ENCODE data around the gene PHF20. TPM values are rescaled to one million over a fixed set of nuclear protein-coding genes. Genes with fewer than 3 reads are reported as not detected.
"Not testable (repeated sequence)": the region's sequence is repeated elsewhere in the genome, so short reads cannot be mapped to it uniquely, and the experiment has no call there.

The PHF20 gene
- total RNA-seq, 1 donor from 2014 or later = 101 TPM

DNA sequence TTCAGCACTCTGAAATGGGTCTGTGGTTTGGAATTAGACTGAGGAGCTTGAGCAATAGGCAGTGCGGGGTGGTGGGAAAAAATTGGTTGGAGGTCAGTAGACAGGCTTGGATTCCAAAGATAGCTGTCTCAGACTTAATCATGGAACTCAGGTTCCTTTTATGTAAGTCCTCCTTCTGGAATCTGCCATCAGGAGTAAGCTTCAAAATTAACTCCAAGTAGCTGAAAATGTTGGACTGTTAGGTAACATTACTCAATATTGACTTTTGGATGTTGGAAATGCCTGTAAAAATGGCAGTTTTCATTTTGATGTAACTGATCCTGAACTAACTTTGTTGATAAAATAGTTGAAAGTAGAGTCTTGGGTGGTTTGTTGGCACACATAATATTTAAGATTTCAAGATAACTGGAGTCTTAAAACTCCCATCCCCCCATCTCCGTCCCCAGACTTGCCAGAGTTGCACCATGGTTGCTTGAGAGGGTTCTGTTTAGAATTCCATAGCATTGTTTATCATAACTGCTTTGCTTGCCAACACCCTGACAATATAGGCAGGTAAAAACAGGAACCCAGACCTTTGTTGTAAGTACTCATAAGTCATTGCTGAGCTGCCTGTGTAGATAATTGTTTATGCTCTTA is 83.0 kb downstream of the PHF20 start:
- no peaks in the 10 kb centered on the region for H3K9me3 Mint-ChIP-seq (ENCODE audit: unreplicated experiment)
- H3K4me1 Mint-ChIP-seq (ENCODE audit: unreplicated experiment) = peaks cover 3% of the 10 kb centered on the region
- no peak overlapping the region for H3K27ac Mint-ChIP-seq (ENCODE audit: unreplicated experiment)
- no peaks in the 10 kb centered on the region for H3K27me3 Mint-ChIP-seq (ENCODE audit: unreplicated experiment)
- no peak overlapping the region for H3K4me3 Mint-ChIP-seq (ENCODE audit: unreplicated experiment)
- peaks cover 32% of the 10 kb centered on the region for H3K36me3 Mint-ChIP-seq (ENCODE audit: low read depth, unreplicated experiment)
- TF ChIP-seq, protein P1, sequence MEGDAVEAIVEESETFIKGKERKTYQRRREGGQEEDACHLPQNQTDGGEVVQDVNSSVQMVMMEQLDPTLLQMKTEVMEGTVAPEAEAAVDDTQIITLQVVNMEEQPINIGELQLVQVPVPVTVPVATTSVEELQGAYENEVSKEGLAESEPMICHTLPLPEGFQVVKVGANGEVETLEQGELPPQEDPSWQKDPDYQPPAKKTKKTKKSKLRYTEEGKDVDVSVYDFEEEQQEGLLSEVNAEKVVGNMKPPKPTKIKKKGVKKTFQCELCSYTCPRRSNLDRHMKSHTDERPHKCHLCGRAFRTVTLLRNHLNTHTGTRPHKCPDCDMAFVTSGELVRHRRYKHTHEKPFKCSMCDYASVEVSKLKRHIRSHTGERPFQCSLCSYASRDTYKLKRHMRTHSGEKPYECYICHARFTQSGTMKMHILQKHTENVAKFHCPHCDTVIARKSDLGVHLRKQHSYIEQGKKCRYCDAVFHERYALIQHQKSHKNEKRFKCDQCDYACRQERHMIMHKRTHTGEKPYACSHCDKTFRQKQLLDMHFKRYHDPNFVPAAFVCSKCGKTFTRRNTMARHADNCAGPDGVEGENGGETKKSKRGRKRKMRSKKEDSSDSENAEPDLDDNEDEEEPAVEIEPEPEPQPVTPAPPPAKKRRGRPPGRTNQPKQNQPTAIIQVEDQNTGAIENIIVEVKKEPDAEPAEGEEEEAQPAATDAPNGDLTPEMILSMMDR (IDR thresholded peaks at IDR 0.05; ENCODE audit: unreplicated experiment) = no peak
- DNase-seq (ENCODE audit: low spot score) = no peak

DNA sequence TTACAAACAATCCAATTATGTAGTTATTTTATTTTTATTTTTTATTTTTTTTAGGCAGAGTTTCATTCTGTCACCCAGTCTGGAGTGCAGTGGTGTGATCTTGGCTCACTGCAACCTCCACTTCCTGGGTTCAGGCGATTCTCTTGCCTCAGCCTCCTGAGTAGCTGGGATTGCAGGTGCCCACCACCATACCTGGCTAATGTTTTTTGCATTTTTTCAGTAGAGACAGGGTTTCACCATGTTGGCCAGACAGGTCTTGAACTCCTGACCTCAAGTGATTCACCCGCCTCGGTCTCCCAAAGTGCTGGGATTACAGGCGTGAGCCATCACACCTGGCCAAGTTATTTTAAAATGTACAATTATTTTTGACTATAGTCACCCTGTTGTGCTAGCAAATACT is 83.8 kb downstream of the PHF20 start:
- DNase-seq (ENCODE audit: low spot score); H3K27me3 Mint-ChIP-seq (ENCODE audit: unreplicated experiment); H3K27ac Mint-ChIP-seq (ENCODE audit: unreplicated experiment); H3K9me3 Mint-ChIP-seq (ENCODE audit: unreplicated experiment); H3K4me3 Mint-ChIP-seq (ENCODE audit: unreplicated experiment); H3K4me1 Mint-ChIP-seq (ENCODE audit: unreplicated experiment): not testable (repeated sequence)
- peaks cover 29% of the 10 kb centered on the region for H3K36me3 Mint-ChIP-seq (ENCODE audit: low read depth, unreplicated experiment)

DNA sequence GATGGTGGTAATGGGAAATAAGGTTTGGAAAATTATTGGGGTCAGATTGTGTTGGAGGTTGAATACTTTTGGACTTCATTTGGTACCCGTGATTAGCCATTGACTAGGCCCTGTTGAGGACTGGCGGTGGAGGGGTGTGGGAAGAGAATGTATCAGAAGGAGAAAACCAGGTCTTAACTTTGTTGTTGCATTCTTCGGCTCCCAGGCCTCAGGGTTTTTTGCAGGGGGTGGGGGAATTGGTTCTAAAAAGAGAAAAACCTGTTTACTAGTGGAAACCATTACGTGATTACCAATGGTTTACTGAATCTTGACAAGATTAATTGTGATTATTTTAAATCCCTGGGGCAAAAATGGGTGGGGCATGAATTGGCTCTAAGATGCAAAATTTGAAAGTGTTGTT is 85.1 kb downstream of the PHF20 start:
- no peak overlapping the region for H3K4me3 Mint-ChIP-seq (ENCODE audit: unreplicated experiment)
- H3K27ac Mint-ChIP-seq (ENCODE audit: unreplicated experiment) = no peak overlapping the region
- no peak for DNase-seq (ENCODE audit: low spot score)

DNA sequence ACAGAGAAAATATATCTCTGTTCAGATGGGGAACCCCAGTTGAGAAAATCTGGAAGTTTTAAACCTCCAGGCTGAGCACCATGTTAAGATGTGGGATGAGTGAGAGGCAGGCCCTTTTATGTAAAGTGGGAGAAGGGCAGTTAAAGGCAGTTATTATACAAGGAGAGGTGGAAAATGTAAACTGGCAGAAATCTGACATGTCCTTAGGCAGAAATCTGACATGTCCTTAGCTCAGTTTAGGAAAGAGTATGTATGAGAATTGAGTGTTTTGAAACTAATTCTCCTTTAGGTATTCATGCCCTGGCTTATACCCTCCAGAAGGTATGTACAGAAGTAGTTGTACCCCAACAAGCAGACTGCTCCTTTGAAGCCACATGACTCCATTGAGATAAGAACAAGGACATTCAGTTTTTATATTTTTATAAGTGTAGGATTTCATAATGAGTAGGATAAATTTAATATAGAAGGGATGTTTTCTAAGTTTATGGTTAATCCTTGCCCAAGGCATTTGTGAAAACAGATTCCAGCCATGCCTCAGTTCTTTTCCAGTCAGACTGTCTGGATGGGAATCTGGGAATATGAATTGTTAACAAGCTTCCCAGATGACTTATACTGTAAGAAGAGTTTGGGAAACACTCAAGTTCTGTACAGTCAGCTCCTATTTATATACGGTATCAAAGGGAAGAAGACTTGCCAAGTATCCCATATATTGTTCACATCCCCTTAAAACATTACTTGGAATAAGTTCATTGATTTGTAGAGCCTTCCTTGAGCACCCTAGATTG is 94.8 kb downstream of the PHF20 start:
- Mint-ChIP-seq H3K4me1 (ENCODE audit: unreplicated experiment) (peaks cover 7% of the 10 kb centered on the region), H3K4me3 (ENCODE audit: unreplicated experiment) (no peak overlapping the region), H3K9me3 (ENCODE audit: unreplicated experiment) (no peaks in the 10 kb centered on the region), H3K27ac (ENCODE audit: unreplicated experiment) (no peak overlapping the region), H3K27me3 (ENCODE audit: unreplicated experiment) (no peaks in the 10 kb centered on the region), H3K36me3 (ENCODE audit: low read depth, unreplicated experiment) (peaks cover 10% of the 10 kb centered on the region)
- TF ChIP-seq, protein P1 (IDR thresholded peaks at IDR 0.05; ENCODE audit: unreplicated experiment) = no peak
- DNase-seq (ENCODE audit: low spot score) = no peak

More for the DNA sequence above, 85.1 kb downstream of the PHF20 start:
- H3K36me3 Mint-ChIP-seq (ENCODE audit: low read depth, unreplicated experiment) = peaks cover 20% of the 10 kb centered on the region
- H3K9me3 Mint-ChIP-seq (ENCODE audit: unreplicated experiment) = no peaks in the 10 kb centered on the region
- TF ChIP-seq, protein P1 (IDR thresholded peaks at IDR 0.05; ENCODE audit: unreplicated experiment) = no peak
- peaks cover 3% of the 10 kb centered on the region for H3K4me1 Mint-ChIP-seq (ENCODE audit: unreplicated experiment)
- H3K27me3 Mint-ChIP-seq (ENCODE audit: unreplicated experiment) = no peaks in the 10 kb centered on the region

- Mint-ChIP-seq H3K4me3 (ENCODE audit: unreplicated experiment) (no peak overlapping the region), H3K4me1 (ENCODE audit: unreplicated experiment) (peaks cover 7% of the 10 kb centered on the region), H3K27ac (ENCODE audit: unreplicated experiment) (no peak overlapping the region), H3K9me3 (ENCODE audit: unreplicated experiment) (no peaks in the 10 kb centered on the region), H3K27me3 (ENCODE audit: unreplicated experiment) (no peaks in the 10 kb centered on the region), H3K36me3 (ENCODE audit: low read depth, unreplicated experiment) (peaks cover 13% of the 10 kb centered on the region)
- DNase-seq (ENCODE audit: low spot score) = no peak
- TF ChIP-seq, protein P1 (IDR thresholded peaks at IDR 0.05; ENCODE audit: unreplicated experiment) = no peak
Measured at GRCh38 chr20:35870541-35871258, 98.9 kb downstream of the PHF20 start.
